ENCODE data around the gene BPIFB3. TPM values are rescaled to one million over a fixed set of nuclear protein-coding genes. Genes with fewer than 3 reads are reported as not detected.

BPIFB3 gene
- total and polyA plus RNA-seq, 2 of the 13 experiments (the other 11 are each of a cell fraction or from before 2014, with no cell fraction given): 0.09 TPM; not detected in 1

DNA sequence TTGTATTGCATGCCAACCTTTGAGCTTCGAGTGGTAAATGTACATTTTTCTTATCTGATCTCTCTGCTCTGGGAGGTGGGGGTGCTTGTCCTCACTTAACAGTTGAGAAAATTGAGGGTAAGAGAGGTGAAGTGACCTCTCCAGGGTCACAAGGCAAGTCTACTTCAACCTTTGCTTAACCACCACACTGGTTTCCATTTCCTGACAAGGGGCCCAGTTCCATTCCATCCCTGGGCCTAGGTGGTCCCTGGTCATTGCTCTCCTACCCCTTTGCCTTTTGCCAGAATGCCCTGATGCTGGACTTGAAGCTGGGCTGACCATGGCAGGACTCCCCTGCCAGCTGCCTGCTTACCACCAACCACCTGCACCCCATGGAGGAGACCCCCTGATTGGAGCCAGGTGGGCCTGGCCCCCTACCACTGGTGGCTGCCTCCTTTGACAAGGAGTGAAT lies 9.9 kb upstream of the BPIFB3 start (continued):
- TF ChIP-seq, protein P1, sequence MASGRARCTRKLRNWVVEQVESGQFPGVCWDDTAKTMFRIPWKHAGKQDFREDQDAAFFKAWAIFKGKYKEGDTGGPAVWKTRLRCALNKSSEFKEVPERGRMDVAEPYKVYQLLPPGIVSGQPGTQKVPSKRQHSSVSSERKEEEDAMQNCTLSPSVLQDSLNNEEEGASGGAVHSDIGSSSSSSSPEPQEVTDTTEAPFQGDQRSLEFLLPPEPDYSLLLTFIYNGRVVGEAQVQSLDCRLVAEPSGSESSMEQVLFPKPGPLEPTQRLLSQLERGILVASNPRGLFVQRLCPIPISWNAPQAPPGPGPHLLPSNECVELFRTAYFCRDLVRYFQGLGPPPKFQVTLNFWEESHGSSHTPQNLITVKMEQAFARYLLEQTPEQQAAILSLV (CRISPR knock-in tag; IDR thresholded peaks at IDR 0.05; ENCODE audit: borderline replicate concordance): no peak
- TF ChIP-seq PCBP2 (optimal IDR thresholded peaks at IDR 0.05; ENCODE audit: low read depth, low read length, poor library complexity, severe bottlenecking): no peak
- TF ChIP-seq RFX5 (IDR thresholded peaks at IDR 0.05; ENCODE audit: low read depth, low read length): no peak
- TF ChIP-seq NR2F1 (CRISPR knock-in tag; IDR thresholded peaks at IDR 0.05): 0 out of 4 replicates have a peak, but pooled peaks of 1 of the 2 experiments have one; percentile 8
- TF ChIP-seq TEAD3 (CRISPR knock-in tag; optimal IDR thresholded peaks at IDR 0.05; ENCODE audit: borderline replicate concordance): peak; percentile 3
- TF ChIP-seq, protein P2, sequence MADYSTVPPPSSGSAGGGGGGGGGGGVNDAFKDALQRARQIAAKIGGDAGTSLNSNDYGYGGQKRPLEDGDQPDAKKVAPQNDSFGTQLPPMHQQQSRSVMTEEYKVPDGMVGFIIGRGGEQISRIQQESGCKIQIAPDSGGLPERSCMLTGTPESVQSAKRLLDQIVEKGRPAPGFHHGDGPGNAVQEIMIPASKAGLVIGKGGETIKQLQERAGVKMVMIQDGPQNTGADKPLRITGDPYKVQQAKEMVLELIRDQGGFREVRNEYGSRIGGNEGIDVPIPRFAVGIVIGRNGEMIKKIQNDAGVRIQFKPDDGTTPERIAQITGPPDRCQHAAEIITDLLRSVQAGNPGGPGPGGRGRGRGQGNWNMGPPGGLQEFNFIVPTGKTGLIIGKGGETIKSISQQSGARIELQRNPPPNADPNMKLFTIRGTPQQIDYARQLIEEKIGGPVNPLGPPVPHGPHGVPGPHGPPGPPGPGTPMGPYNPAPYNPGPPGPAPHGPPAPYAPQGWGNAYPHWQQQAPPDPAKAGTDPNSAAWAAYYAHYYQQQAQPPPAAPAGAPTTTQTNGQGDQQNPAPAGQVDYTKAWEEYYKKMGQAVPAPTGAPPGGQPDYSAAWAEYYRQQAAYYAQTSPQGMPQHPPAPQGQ (CRISPR knock-in tag; IDR thresholded peaks at IDR 0.05; ENCODE audit: borderline replicate concordance): no peak
- TF ChIP-seq ZNF274 (CRISPR knock-in tag; IDR thresholded peaks at IDR 0.05): no peak
- no peak for TF ChIP-seq HOXA5 (CRISPR knock-in tag; IDR thresholded peaks at IDR 0.05)
- TF ChIP-seq, protein P3, sequence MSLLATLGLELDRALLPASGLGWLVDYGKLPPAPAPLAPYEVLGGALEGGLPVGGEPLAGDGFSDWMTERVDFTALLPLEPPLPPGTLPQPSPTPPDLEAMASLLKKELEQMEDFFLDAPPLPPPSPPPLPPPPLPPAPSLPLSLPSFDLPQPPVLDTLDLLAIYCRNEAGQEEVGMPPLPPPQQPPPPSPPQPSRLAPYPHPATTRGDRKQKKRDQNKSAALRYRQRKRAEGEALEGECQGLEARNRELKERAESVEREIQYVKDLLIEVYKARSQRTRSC (CRISPR knock-in tag; IDR thresholded peaks at IDR 0.05; ENCODE audit: low read depth): no peak
- TF ChIP-seq KAT2B (IDR thresholded peaks at IDR 0.05; ENCODE audit: borderline replicate concordance, low read depth, low read length): no peak
- TF ChIP-seq MTF1 (CRISPR knock-in tag; IDR thresholded peaks at IDR 0.05): no peak
- TF ChIP-seq RARA (CRISPR knock-in tag; IDR thresholded peaks at IDR 0.05): peak; percentile 71
- no peak for TF ChIP-seq ZNF564 (CRISPR knock-in tag; IDR thresholded peaks at IDR 0.05)
- 0 out of 2 replicates have a peak, but pooled peaks have one; percentile 29 for TF ChIP-seq IRF2 (CRISPR knock-in tag; IDR thresholded peaks at IDR 0.05)
- TF ChIP-seq, protein P4, sequence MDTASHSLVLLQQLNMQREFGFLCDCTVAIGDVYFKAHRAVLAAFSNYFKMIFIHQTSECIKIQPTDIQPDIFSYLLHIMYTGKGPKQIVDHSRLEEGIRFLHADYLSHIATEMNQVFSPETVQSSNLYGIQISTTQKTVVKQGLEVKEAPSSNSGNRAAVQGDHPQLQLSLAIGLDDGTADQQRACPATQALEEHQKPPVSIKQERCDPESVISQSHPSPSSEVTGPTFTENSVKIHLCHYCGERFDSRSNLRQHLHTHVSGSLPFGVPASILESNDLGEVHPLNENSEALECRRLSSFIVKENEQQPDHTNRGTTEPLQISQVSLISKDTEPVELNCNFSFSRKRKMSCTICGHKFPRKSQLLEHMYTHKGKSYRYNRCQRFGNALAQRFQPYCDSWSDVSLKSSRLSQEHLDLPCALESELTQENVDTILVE (CRISPR knock-in tag; IDR thresholded peaks at IDR 0.05): no peak
- TF ChIP-seq, protein P5, sequence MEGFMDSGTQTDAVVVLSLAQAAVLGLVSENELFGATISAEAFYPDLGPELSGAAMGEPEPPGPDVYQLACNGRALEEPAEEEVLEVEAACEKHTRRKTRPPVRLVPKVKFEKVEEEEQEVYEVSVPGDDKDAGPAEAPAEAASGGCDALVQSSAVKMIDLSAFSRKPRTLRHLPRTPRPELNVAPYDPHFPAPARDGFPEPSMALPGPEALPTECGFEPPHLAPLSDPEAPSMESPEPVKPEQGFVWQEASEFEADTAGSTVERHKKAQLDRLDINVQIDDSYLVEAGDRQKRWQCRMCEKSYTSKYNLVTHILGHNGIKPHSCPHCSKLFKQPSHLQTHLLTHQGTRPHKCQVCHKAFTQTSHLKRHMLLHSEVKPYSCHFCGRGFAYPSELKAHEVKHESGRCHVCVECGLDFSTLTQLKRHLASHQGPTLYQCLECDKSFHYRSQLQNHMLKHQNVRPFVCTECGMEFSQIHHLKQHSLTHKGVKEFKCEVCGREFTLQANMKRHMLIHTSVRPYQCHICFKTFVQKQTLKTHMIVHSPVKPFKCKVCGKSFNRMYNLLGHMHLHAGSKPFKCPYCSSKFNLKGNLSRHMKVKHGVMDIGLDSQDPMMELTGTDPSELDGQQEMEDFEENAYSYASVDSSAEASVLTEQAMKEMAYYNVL (CRISPR knock-in tag; IDR thresholded peaks at IDR 0.05; ENCODE audit: borderline replicate concordance): 0 out of 2 replicates have a peak, but pooled peaks have one; percentile 7
- TF ChIP-seq RARG (CRISPR knock-in tag; IDR thresholded peaks at IDR 0.05; ENCODE audit: low read depth): no peak
- TF ChIP-seq ZNF777 (CRISPR knock-in tag; IDR thresholded peaks at IDR 0.05): no peak
- TF ChIP-seq, protein P6, sequence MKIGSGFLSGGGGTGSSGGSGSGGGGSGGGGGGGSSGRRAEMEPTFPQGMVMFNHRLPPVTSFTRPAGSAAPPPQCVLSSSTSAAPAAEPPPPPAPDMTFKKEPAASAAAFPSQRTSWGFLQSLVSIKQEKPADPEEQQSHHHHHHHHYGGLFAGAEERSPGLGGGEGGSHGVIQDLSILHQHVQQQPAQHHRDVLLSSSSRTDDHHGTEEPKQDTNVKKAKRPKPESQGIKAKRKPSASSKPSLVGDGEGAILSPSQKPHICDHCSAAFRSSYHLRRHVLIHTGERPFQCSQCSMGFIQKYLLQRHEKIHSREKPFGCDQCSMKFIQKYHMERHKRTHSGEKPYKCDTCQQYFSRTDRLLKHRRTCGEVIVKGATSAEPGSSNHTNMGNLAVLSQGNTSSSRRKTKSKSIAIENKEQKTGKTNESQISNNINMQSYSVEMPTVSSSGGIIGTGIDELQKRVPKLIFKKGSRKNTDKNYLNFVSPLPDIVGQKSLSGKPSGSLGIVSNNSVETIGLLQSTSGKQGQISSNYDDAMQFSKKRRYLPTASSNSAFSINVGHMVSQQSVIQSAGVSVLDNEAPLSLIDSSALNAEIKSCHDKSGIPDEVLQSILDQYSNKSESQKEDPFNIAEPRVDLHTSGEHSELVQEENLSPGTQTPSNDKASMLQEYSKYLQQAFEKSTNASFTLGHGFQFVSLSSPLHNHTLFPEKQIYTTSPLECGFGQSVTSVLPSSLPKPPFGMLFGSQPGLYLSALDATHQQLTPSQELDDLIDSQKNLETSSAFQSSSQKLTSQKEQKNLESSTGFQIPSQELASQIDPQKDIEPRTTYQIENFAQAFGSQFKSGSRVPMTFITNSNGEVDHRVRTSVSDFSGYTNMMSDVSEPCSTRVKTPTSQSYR (CRISPR knock-in tag; IDR thresholded peaks at IDR 0.05; ENCODE audit: borderline replicate concordance): peak; percentile 64; the same call in 1 of the 2 replicates
- peak; percentile 1; the same call in 1 of the 2 replicates for TF ChIP-seq FOXA3 (CRISPR knock-in tag; IDR thresholded peaks at IDR 0.05)
